Liver (tissue), 9 donors: ENCODE measurements around the gene SLC16A7. TPM values are rescaled to one million over a fixed set of nuclear protein-coding genes. Genes with fewer than 3 reads are reported as not detected.

ENCODE experiments used
- DNase-seq: peaks from one replicate; pipeline ENCODE4 v3.0.0-alpha.2; 2017; ENCODE audit warnings: low spot score
- H3K27ac ChIP-seq, 2 donors: one replicate each; pipeline ENCODE4 v1.7.0; 2013; ENCODE audit warnings: inconsistent platforms in 2 of 2, low read length in 2 of 2, control low read depth in 1 of 2, low read depth in 1 of 2, mild to moderate bottlenecking in 1 of 2
- H3K27me3 ChIP-seq, 4 donors: one replicate each; pipeline versions ENCODE4 v1.6.1 to v1.7.0; 2013; ENCODE audit warnings: low read length in 3 of 4, inconsistent platforms in 1 of 4, mild to moderate bottlenecking in 1 of 4, moderate library complexity in 1 of 4; ENCODE audit not compliant: control insufficient read depth in 4 of 4, insufficient read depth in 4 of 4
- H3K36me3 ChIP-seq, 4 donors: one replicate each; pipeline versions ENCODE4 v1.6.1 to v1.7.0; 2013; ENCODE audit warnings: low read length in 3 of 4, mild to moderate bottlenecking in 3 of 4, low read depth in 1 of 4, moderate library complexity in 1 of 4; ENCODE audit not compliant: control insufficient read depth in 4 of 4, insufficient read depth in 3 of 4
- H3K4me1 ChIP-seq, 4 donors: one replicate each; pipeline versions ENCODE4 v1.6.1 to v1.7.0; 2013; ENCODE audit warnings: low read length in 3 of 4, mild to moderate bottlenecking in 3 of 4, moderate library complexity in 1 of 4; ENCODE audit not compliant: control insufficient read depth in 4 of 4, insufficient read depth in 4 of 4
- H3K4me3 ChIP-seq, 3 donors: one replicate each; pipeline versions ENCODE4 v1.6.1 to v1.7.0; 2013; ENCODE audit warnings: low read length in 3 of 3, control low read depth in 1 of 3, low read depth in 1 of 3, mild to moderate bottlenecking in 1 of 3
- H3K9ac ChIP-seq, 2 donors: one replicate each; pipeline ENCODE4 v1.7.0; 2013; ENCODE audit warnings: low read length in 2 of 2, mild to moderate bottlenecking in 2 of 2, moderate library complexity in 2 of 2, control low read depth in 1 of 2, low read depth in 1 of 2
- H3K9me3 ChIP-seq, 4 donors: one replicate each; pipeline versions ENCODE4 v1.6.1 to v1.7.0; 2013; ENCODE audit warnings: low read length in 3 of 4; ENCODE audit not compliant: control insufficient read depth in 4 of 4
- ATF3 ChIP-seq: IDR thresholded peaks from 2 replicates; pipeline ENCODE4 v1.6.1; 2016; ENCODE audit warnings: antibody characterized with exemption
- CTCF ChIP-seq: fragments of 150-350 bp; IDR thresholded peaks from 2 replicates; pipeline ENCODE4 v1.5.1; 2017; ENCODE audit warnings: improper control_type of control experiment, low read depth, low read length; ENCODE audit not compliant: missing input control
- EGR1 ChIP-seq, 2 donors: IDR thresholded peaks; 2 replicates each; pipeline ENCODE4 v1.6.1; 2016 to 2018; ENCODE audit warnings: antibody characterized with exemption in 2 of 2, low read depth in 2 of 2
- FOXA1 ChIP-seq: IDR thresholded peaks from 2 replicates; pipeline ENCODE4 v1.6.1; 2016; ENCODE audit warnings: antibody characterized with exemption
- FOXA2 ChIP-seq: IDR thresholded peaks from 2 replicates; pipeline ENCODE4 v1.6.1; 2016; ENCODE audit warnings: antibody characterized with exemption
- GABPA ChIP-seq, 2 donors: IDR thresholded peaks in 1 of 2; conservative IDR thresholded peaks in 1 of 2; 2 replicates each; pipeline ENCODE4 v1.6.1; 2016; ENCODE audit warnings: antibody characterized with exemption in 2 of 2, mild to moderate bottlenecking in 1 of 2, moderate library complexity in 1 of 2
- HNF4A ChIP-seq, 2 donors: conservative IDR thresholded peaks; 2 replicates each; pipeline ENCODE4 v1.6.1; 2016; ENCODE audit warnings: antibody characterized with exemption in 2 of 2, mild to moderate bottlenecking in 2 of 2
- HNF4G ChIP-seq: IDR thresholded peaks from 2 replicates; pipeline ENCODE4 v1.6.1; 2016; ENCODE audit warnings: antibody characterized with exemption
- JUND ChIP-seq, 2 donors: IDR thresholded peaks; 2 replicates each; pipeline ENCODE4 v1.6.1; 2016; ENCODE audit warnings: antibody characterized with exemption in 2 of 2
- MAX ChIP-seq: IDR thresholded peaks from 2 replicates; pipeline ENCODE4 v1.6.1; 2016; ENCODE audit warnings: antibody characterized with exemption
- NR2F2 ChIP-seq: IDR thresholded peaks from 2 replicates; pipeline ENCODE4 v1.6.1; 2016; ENCODE audit warnings: antibody characterized with exemption
- RAD21 ChIP-seq, 2 donors: IDR thresholded peaks; 2 replicates each; pipeline ENCODE4 v1.6.1; 2016; ENCODE audit warnings: antibody characterized with exemption in 2 of 2, mild to moderate bottlenecking in 2 of 2
- REST ChIP-seq: IDR thresholded peaks from 2 replicates; pipeline ENCODE4 v1.6.1; 2016; ENCODE audit warnings: antibody characterized with exemption, mild to moderate bottlenecking
- RXRA ChIP-seq, 2 donors: IDR thresholded peaks; 2 replicates each; pipeline ENCODE4 v1.6.1; 2017 to 2018; ENCODE audit warnings: antibody characterized with exemption in 2 of 2, mild to moderate bottlenecking in 1 of 2
- SP1 ChIP-seq: IDR thresholded peaks from 2 replicates; pipeline ENCODE4 v1.6.1; 2018; ENCODE audit warnings: antibody characterized with exemption, mild to moderate bottlenecking
- TAF1 ChIP-seq: conservative IDR thresholded peaks from 2 replicates; pipeline ENCODE4 v1.6.1; 2016; ENCODE audit warnings: antibody characterized with exemption, mild to moderate bottlenecking
- YY1 ChIP-seq: IDR thresholded peaks from 2 replicates; pipeline ENCODE4 v1.6.1; 2016; ENCODE audit warnings: antibody characterized with exemption, mild to moderate bottlenecking
- ZBTB33 ChIP-seq: IDR thresholded peaks from 2 replicates; pipeline ENCODE4 v1.6.1; 2016; ENCODE audit warnings: antibody characterized with exemption
- WGBS: extraction: QIAGEN DNeasy Blood & Tissue Kit; methylation state at CpG from one replicate; pipeline ENCODE4 v1.1.7; 2013; 5-methylcytosine and 5-hydroxymethylcytosine counted together
- polyA plus RNA-seq, 2 donors: library from polyadenylated mRNA; stranded (reverse) in 1 of 2; unstranded in 1 of 2; fragments of 200-250 nt in 1 of 2; fragments of >200 nt in 1 of 2; fragmentation: Nextera tagmentation in 1 of 2; extraction: Ambion mirVana in 1 of 2; gene quantifications; one replicate each; pipeline versions ENCODE4 v1.2.1 to v1.2.3, GENCODE V29; 2013 to 2015
- total RNA-seq, 2 donors: library from RNA; depleted of rRNA; stranded (reverse); fragments of >200 nt; gene quantifications; one replicate each; pipeline ENCODE4 v1.2.3, GENCODE V29; 2014
- donor health status: healthy.
- donor health status: healthy.
- donor health status: healthy.
- donor health status: healthy.
- donor health status: healthy.

The SLC16A7 gene
- total and polyA plus RNA-seq, 4 donors, result 3.0 to 24.0 (median 12.1) TPM

GRCh38 chr12:59736786-59737185, 141.0 kb downstream of the SLC16A7 start:
- Histone ChIP-seq H3K9ac (no peak overlapping the region), H3K36me3 (no peaks in the 10 kb centered on the region), H3K27ac (no peak overlapping the region), H3K27me3 (no peaks in the 10 kb centered on the region), H3K4me3 (no peak overlapping the region), H3K9me3 (no peaks in the 10 kb centered on the region), H3K4me1 (no peaks in the 10 kb centered on the region)
- no peak for DNase-seq
- WGBS, result 72% methylated on average over 1 of the region's 1 CpG
- TF ChIP-seq NR2F2 (no peak), JUND (IDR thresholded peaks at IDR 0.05) (no peak), HNF4G (no peak)

GRCh38 chr12:59737725-59738463, 142.1 kb downstream of the SLC16A7 start:
- TF ChIP-seq JUND (IDR thresholded peaks at IDR 0.05) (no peak), GABPA (IDR thresholded peaks at IDR 0.05 in 1 of 2, conservative IDR thresholded peaks at IDR 0.05 in 1 of 2) (no peak), RAD21 (IDR thresholded peaks at IDR 0.05) (no peak), RXRA (IDR thresholded peaks at IDR 0.05) (no peak), SP1 (no peak), FOXA1 (no peak), REST (no peak), EGR1 (IDR thresholded peaks at IDR 0.05; ENCODE audit: low read depth in 2 of 2) (no peak), MAX (no peak), HNF4G (no peak), FOXA2 (no peak), ZBTB33 (no peak), HNF4A (conservative IDR thresholded peaks at IDR 0.05) (no peak), CTCF (no peak), YY1 (no peak), ATF3 (no peak), TAF1 (no peak), NR2F2 (no peak)
- DNase-seq, result no peak
- Histone ChIP-seq H3K27ac (no peak overlapping the region), H3K4me3 (no peak overlapping the region), H3K9ac (no peak overlapping the region), H3K36me3 (no peaks in the 10 kb centered on the region), H3K4me1 (no peaks in the 10 kb centered on the region), H3K9me3 (no peaks in the 10 kb centered on the region), H3K27me3 (no peaks in the 10 kb centered on the region)
- 78% methylated on average over 3 of the region's 3 CpGs for WGBS
